ENCODE results near the gene FAM180B. TPM values are rescaled to one million over a fixed set of nuclear protein-coding genes. Genes with fewer than 3 reads are reported as not detected.
A peak's percentile ranks its signal among the peaks of the same experiment; 100 is the strongest.

FAM180B gene
- total RNA-seq, 1 donor = not detected

- no peak overlapping the region for H3K4me3 ChIP-seq (ENCODE audit: low read depth, low read length)
- DNase-seq (ENCODE audit: low read depth) = no peak
- TF ChIP-seq CTCF (IDR thresholded peaks at IDR 0.05; ENCODE audit: insufficient read depth, low read length) = no peak
Measured at GRCh38 chr11:47570651-47571356, 15.7 kb upstream of the FAM180B start.

- no peak for TF ChIP-seq CTCF (IDR thresholded peaks at IDR 0.05; ENCODE audit: insufficient read depth, low read length)
- DNase-seq (ENCODE audit: low read depth) = no peak
- no peak overlapping the region for H3K4me3 ChIP-seq (ENCODE audit: low read depth, low read length)
Measured at GRCh38 chr11:47571357-47571729, 15.1 kb upstream of the FAM180B start.

- peak; percentile 54 for DNase-seq (ENCODE audit: low read depth)
- no peak overlapping the region for H3K4me3 ChIP-seq (ENCODE audit: low read depth, low read length)
- no peak for TF ChIP-seq CTCF (IDR thresholded peaks at IDR 0.05; ENCODE audit: insufficient read depth, low read length)
Measured at GRCh38 chr11:47571895-47572294, 14.6 kb upstream of the FAM180B start.

GRCh38 chr11:47572715-47573255, 13.7 kb upstream of the FAM180B start:
- DNase-seq (ENCODE audit: low read depth) = peak; percentile 56
- TF ChIP-seq CTCF (IDR thresholded peaks at IDR 0.05; ENCODE audit: insufficient read depth, low read length) = no peak
- no peak overlapping the region for H3K4me3 ChIP-seq (ENCODE audit: low read depth, low read length)

GRCh38 chr11:47573321-47573720, 13.2 kb upstream of the FAM180B start:
- DNase-seq (ENCODE audit: low read depth) = no peak
- no peak for TF ChIP-seq CTCF (IDR thresholded peaks at IDR 0.05; ENCODE audit: insufficient read depth, low read length)
- no peak overlapping the region for H3K4me3 ChIP-seq (ENCODE audit: low read depth, low read length)

GRCh38 chr11:47577460-47578041, 8.9 kb upstream of the FAM180B start:
- H3K4me3 ChIP-seq (ENCODE audit: low read depth, low read length) = peak overlapping the region; percentile 96
- no peak for TF ChIP-seq CTCF (IDR thresholded peaks at IDR 0.05; ENCODE audit: insufficient read depth, low read length)
- DNase-seq (ENCODE audit: low read depth) = no peak
